Neural cell (in vitro differentiated cells): ENCODE measurements around the gene NKRF.

Source experiments
- EP300 ChIP-seq: fragments of 450-650 bp; conservative IDR thresholded peaks from 2 replicates; pipeline ENCODE4 v1.6.1; 2014; ENCODE audit warnings: antibody characterized with exemption, mild to moderate bottlenecking, moderate library complexity; ENCODE audit not compliant: poor library complexity, severe bottlenecking
- EZH2 ChIP-seq: fragments of 200-600, 300-800 bp; shearing (Covaris generic), sonication (generic); IDR thresholded peaks from 2 replicates; pipeline ENCODE4 v1.6.1; 2014; ENCODE audit warnings: antibody characterized with exemption, low read length, borderline replicate concordance, mild to moderate bottlenecking; ENCODE audit not compliant: insufficient read depth, poor library complexity, severe bottlenecking
- REST ChIP-seq: IDR thresholded peaks from 2 replicates; pipeline ENCODE4 v1.6.1; 2012; ENCODE audit warnings: borderline replicate concordance
- TF ChIP-seq, protein P1 (sequence below): fragments of 450-650 bp; IDR thresholded peaks from 2 replicates; pipeline ENCODE4 v1.5.1; 2014; ENCODE audit warnings: antibody characterized with exemption, mild to moderate bottlenecking, moderate library complexity; ENCODE audit not compliant: poor library complexity, severe bottlenecking

DNA sequence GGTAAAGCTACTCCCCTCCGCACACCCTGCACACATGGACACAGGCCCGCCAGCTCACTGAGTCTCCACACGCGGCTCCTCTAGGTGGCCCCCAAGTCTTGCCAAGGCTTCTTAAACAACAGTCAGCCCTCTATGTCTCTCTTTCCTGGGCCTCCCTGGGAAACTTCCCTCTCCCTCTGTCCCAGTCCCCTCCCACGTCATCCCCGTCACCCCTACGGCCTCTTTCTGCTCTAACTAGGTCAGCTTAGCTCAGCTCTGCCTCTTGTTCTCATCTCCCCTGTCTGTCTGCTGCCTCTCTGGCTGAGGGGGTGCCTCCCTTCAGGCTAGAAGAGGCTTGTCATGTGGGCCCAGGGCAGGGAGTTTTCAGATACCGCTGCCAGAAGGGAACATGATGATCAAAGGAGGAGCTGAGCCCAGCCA, 47.9 kb upstream of the NKRF start:
- TF ChIP-seq, protein P1, sequence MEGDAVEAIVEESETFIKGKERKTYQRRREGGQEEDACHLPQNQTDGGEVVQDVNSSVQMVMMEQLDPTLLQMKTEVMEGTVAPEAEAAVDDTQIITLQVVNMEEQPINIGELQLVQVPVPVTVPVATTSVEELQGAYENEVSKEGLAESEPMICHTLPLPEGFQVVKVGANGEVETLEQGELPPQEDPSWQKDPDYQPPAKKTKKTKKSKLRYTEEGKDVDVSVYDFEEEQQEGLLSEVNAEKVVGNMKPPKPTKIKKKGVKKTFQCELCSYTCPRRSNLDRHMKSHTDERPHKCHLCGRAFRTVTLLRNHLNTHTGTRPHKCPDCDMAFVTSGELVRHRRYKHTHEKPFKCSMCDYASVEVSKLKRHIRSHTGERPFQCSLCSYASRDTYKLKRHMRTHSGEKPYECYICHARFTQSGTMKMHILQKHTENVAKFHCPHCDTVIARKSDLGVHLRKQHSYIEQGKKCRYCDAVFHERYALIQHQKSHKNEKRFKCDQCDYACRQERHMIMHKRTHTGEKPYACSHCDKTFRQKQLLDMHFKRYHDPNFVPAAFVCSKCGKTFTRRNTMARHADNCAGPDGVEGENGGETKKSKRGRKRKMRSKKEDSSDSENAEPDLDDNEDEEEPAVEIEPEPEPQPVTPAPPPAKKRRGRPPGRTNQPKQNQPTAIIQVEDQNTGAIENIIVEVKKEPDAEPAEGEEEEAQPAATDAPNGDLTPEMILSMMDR, result no peak
- TF ChIP-seq EP300 (no peak), EZH2 (no peak), REST (no peak)
